GM21825 (cell line): ENCODE data around the gene SCAMP3.
"Not testable (repeated sequence)": the region's sequence is repeated elsewhere in the genome, so short reads cannot be mapped to it uniquely, and the experiment has no call there.

Experiments
- ATAC-seq: cut with Tn5 transposase; IDR thresholded peaks from one replicate; pipeline ENCODE4 v1.9.1; 2021; ENCODE audit warnings: mild to moderate bottlenecking, moderate library complexity; ENCODE audit not compliant: unreplicated experiment

Gene SCAMP3

DNA sequence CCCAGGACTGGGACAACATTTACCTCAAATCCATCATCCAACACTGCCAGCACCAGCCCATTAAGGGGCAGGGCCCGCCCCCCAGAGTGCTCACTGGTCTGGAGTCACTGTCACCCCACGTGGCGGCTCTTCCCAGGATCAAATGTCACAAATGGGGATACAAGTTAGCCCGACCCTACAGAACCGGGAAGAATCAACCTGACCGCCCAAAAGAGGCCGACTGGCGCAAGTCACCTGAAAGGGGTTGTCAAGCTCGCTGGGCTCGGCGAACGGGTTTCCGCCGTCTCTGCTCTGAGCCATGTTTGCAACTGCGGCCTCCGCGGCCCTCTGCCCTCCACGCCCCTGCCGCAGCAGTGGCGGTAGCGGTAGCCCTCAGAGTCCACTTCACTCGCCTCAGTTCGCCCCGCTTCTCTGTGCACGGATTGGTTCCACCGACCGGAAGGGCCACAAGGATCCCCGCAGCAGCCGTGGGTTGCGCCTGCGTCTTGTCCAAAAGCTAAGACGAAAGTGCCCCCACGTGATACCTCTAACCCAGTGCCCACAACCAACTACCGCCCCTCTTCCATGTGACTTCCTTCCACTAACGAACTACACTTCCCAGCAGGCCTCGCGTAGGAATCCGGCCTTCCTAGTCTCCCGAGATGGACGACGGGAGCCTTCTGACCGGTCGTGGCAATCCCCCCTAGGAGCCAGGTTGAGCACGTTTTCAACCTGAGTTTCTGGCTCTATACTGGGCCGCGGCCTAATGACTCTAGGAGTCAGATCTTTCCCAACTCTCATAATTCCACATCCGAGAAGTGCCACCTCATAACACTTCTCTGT lies at the start of gene SCAMP3:
Gene SCAMP3, minus strand, starts transcription at position 509 of the 822 bp plus-strand sequence. Its CDS starts 209 bp downstream, at position 300.
- peak; percentile 82 for ATAC-seq

DNA sequence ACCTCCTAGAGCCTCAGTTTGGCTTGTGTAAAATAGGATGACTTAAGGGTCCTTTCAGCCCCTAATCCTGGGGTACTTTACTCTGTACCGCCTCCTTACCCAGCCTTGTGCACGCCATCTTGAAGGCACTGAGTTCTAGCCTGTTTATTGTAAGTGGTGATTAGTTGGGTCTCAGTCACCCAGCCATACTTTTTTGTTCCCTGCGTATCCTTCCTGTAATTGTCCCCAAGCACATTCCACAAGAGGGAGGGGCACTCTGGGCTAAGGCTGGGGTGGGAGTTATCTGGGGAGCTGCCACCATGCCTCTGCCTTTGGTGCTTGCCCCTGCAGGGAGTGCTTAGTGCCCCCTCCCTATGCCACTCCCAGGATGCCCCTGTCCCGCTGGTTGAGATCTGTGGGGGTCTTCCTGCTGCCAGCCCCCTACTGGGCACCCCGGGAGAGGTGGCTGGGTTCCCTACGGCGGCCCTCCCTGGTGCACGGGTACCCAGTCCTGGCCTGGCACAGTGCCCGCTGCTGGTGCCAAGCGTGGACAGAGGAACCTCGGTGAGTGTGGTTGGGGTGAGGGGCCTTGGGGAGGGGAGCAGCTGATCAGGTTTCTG lies 47.4 kb upstream of the SCAMP3 start:
- no peak for ATAC-seq

DNA sequence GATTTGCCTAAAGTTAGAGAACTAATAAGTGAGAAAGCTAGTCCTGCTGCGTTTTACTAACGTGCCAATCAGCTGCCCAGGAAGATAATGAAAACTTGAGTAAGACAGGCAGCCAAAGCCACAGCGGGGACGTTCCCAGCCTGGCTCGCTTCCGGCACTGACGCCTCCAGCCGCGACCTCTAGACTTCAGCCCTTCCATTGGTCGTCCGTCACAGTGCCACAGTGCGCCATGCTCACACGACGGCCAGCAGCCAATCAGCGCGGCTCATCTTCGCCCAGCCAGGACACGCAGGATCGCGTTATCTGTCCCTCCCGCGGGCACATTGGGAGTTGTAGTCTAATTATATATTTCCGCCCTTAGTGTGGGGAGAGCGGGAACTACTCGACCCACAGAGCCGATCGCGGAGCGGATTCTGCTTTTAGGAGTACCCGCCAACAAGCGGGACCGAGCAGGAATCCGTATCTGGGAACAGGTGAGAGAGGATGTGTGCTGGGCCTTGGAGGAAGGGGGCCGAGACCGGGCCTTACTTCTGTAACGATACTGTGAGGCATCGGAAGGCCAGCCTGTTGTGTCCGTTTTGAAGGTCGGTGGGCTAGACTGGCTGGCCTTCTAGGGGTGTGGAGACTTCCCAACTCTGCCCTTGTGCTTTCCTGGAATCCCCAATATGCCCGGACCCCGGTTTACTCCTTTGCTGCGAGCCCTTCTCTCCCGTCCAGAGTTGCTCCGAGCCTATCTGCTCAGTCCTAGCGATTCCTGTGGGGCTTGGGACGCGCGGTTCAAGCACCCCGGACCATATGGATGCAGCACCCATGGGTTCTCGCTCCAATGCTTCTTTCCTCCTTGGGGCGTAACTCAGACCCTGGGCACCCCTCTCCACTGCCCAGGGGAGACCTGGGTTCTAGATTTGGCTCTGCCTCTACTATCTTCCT lies 46.6 kb upstream of the SCAMP3 start, which contains the start of gene FDPS:
Gene FDPS, plus strand, starts transcription at position 374 of the 930 bp plus-strand sequence. CDS start 924 bp downstream, outside the sequence.
- peak; percentile 92 for ATAC-seq

DNA sequence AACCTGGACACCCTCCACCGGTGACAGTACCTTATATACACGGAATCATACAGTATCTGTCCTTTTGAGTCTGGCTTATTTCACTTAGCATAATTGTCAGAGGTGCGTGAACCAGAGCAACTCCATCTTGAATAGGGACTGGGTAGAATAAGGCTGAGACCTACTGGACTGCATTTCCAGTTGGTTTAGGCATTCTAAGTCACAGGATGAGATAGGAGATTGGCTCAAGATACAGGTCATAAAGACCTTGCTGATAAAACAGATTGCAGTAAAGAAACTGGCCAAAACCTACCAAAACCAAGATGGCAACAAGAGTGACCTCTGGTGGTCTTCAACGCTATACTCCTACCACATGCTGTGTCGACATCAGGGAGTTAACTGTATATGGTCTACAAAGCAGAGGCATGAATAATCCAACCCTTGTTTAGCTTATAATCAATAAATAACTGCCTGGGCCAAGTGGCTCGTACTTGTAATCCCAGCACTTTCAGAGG lies 45.1 kb upstream of the SCAMP3 start:
- ATAC-seq, result no peak

DNA sequence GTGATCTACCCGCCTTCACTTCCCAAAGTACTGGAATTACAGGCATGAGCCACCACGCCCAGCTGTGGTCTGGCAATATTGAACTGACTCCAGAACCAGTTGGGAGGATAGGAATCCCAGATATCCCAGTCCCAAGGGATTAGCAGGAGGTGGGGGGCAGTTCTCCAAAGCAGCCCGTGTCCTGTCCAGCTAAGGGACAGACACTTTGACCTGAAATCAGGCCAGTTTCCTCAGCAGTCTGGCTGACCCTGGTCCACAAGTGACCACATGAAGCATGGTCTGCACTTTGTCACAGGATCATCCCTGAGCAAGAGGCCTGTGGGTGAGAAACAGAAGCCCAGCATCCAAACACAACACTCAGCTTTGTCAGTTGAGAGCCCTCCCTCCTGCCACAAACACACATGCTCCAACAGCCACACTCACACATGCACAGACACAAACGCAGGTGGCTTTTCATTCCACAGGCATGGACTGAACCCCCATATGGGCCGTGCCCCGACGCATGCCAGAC lies 43.8 kb upstream of the SCAMP3 start:
- no peak for ATAC-seq

DNA sequence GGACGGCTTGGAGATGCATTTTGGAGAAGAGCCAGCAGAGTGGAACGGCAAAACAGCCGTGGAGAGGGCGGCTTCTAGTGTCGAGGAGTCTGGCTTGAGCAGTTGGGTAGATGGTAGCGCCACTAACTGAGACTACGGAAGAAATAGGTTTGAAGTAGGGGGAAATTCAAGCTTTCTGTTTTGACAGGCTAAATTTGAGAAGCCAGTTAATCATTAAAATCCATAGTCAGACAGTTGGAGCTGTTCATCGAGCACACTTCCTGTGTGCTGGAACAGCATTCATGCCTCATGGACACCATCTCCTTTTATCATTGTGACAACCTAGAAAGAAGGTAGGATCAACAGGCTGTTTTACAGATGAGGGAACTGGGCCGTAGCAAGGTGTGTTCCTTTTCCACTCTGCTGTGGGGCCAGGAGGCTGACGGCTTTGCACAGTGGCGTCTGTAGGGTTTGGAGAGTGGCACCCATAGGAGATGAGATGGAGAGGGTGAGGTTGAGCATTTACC lies 42.5 kb upstream of the SCAMP3 start:
- ATAC-seq, result no peak

DNA sequence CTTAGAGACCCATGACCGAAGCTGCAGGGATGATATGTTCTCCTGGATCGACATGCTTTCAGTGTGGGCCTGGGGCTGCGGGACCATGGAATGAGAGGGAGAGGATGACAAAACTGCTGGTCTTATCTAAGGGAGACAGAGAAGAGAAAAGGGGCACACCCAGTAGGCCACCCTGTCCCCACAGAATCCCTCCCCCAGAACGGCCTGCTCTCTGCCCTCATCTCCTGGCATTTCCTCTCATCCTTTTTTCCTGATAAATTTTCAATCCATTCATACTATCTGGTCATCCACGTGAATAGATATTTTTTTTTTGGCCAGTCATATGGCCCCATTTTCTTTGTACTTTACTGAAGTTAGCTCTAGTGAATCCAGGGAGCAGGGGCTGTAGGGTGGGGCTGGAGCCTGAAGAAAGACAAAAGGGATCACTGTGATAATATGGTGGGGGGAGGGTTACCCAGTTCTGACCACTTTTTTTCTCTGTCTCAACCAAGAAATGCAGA lies 39.2 kb upstream of the SCAMP3 start, which contains the start of gene PKLR:
Gene PKLR, minus strand, starts transcription at position 97 of the 500 bp plus-strand sequence. Its CDS starts 43 bp downstream, at position 54.
- no peak for ATAC-seq

DNA sequence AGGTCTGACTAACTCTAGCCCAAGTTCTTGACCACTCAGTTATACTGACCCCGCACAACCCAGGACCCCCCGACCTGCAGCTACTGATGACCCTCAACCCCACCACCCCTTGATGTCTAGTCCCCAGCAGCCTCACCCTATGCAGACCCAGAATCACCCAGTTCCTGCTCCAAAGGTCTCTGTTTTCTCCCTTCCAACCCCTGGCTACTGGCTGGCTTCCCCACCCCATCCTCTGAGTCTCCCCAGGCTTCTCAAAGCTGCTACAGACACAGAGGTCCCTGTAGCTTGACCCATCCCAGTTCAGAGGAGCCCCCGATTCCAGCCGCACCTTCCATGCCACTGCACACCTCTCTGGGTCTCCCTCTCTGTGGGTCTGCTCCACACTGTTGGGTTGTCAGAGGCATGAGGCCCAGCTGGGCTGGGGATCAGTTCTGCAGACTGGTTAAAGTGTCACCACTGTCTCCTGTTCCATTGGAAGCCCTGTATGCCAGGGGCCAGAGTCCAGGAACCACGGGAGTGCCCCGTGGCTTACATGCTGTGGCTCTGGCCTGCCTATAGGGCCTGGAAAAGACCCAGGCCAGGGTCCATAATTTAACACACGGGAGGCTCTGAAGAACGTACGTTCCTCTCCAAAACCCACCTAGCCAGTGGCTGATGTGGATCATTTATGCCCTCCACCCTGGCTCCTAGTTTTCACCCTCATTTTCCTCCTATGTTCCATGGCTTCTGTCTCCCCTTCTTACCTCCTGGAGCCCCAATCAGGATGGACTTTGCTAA lies 38.6 kb upstream of the SCAMP3 start:
- no peak for ATAC-seq

DNA sequence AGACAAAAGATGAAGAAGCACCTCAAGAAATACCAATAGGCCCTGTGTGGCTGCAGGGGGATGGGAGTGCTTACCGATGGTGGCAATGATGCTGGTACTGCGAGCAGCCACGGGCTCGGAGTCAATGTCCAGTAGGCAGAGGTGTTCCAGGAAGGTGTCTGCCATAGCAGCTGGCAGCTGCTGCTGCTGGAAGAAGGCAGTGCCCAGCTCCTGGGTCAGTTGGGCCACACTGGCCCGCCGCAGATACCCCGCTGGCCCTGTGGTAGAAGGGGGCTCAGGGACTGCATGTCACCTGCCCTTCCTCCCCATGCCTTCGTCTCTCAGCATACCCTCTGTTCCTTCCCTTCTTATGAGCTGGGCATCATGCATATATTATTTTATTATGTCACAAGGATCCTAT lies 37.9 kb upstream of the SCAMP3 start:
- no peak for ATAC-seq

DNA sequence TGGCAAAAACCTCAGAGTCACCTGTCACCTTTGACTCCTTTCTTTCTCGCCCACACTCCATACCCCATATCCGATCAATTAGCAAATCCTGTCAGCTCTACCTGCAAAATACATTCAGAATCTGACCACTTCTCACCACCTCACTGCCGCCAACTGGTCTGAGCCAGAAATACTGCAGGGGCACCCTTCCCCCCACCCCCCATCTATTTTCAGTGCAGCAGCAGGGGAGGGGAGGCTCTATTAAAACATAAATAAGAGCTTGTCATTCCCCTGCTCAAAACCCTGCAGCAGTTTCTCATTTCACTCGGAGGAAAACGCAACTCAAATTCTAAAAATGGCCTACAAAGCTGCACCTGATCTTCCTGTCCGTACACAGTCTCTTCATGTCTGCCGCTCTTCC lies 35.2 kb upstream of the SCAMP3 start:
- ATAC-seq, result no peak

DNA sequence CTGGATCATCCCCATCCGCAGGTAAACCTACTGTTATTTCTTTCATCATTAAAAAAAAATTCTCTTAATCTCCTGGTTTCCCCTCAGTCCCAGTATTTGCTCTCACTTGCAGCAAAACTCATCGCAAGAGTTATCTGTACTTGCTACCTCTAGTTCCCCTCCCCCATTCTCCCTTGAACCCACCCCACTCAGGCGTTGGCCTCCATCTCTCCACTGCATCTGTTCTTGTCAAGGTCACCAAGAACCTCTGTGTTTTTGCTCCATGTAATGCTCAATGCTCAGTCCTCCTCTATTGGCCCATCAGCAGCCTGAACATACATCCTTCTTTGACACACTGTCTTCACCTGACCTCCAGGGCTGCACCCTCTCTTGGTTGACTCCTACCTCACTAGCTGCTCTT lies 34.5 kb upstream of the SCAMP3 start:
- ATAC-seq, result no peak

DNA sequence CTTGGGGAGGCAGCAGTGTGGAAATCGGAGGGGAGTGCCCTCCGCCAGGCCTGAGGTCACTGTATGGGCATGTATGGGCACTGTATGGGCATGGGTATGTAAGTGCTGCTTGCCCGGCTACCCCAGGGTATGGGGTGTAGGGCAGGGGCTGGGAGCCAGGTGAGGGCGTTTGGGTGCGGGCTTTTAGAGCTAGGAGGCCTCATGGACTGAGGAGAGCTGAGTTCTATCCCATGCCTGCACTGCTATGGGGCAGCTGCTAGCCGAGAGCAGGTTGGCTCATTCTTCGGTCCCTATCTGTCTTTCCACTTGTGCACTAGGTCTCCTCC lies 33.7 kb upstream of the SCAMP3 start:
- no peak for ATAC-seq

DNA sequence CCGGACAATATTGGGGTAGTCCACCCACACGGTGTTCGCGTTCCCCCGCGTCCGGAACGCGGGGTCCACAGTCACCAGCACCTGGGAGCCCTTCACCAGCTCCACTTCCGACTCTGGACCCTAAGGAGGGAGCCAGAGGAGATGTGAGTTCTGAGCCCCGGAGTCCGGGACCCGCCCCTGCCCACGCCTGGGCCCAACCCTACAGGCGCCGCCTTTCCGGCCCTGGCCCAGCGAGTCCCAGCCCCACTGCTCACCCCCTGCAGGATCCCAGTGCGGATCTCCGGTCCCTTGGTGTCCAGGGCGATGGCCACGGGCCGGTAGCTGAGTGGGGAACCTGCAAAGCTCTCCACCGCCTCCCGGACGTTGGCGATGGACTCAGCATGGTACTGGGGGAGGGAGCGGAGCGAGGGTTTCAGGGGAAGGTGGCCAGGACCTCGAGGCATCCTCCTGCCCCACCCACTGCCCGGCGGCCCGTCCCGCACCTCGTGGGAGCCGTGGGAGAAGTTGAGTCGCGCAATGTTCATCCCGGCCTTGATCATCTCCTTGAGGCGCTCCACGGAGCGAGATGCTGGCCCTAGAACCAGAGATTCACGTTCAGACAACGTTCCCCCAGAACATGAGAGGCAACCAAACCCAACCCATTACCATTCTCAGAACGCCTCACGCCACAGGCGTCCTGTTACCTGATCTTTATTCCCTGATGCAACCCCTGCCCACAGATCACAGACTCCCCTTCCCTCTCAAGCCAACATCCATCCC lies 33.2 kb upstream of the SCAMP3 start:
- ATAC-seq, result no peak

DNA sequence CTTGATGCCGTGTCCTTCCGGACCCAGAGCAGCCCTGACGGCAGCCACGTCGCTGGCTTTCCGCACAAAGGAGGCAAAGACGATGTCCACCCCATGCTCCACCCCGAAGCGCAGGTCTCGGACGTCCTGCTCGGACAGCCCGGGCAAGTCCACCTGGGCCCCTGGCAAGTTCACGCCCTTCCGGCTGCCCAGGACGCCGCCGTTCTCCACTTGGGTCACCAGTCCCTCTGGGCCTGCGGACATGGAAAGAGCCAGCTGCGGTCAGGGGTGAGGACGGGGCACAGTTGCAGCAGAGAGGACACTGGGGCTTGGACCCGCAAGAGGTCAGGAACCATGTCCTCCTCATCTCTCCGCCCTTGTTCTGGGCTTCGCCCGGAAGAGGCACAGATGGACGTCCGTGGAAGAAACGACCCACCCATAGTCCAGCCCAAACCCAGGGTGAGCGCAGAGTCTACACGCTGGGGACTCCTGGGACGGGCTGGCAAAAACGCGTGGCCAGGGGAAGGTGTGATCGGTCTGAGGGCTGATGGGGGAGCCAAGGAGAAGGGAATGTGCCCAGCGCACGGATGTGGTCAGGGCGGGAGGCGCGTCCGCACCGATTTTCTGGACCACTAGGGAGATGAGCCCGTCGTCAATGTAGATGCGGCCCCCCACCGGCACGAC lies 32.5 kb upstream of the SCAMP3 start:
- ATAC-seq, result no peak

DNA sequence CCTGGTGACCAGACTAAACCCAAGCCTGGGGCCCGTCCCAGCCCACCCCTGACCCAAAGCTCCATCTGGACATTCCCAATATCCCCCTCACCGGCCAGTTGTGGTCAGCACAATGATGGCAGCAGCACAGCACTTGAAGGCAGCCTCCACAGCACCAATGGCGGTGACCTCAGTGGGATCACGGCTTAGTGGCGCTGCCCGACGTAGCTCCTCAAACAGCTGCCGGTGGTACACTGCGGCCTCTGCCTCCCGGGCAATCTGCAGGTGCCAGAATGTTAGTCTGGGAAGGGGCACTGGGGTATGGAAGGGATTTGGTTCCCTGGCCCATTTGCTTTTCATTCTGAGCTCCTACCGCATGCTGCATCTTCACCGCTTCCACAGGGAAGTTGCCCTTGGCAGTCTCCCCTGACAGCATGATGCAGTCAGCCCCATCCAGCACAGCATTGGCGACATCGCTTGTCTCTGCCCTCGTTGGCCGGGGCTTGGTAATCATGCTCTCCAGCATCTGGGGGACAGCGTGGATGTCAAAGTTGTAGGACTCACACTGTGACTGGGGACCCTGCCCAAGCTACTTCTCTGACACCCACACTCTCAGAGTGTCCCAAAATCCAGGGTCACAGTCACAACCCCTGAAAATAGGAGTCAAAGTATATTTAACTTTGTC lies 31.1 kb upstream of the SCAMP3 start:
- ATAC-seq, result no peak

DNA sequence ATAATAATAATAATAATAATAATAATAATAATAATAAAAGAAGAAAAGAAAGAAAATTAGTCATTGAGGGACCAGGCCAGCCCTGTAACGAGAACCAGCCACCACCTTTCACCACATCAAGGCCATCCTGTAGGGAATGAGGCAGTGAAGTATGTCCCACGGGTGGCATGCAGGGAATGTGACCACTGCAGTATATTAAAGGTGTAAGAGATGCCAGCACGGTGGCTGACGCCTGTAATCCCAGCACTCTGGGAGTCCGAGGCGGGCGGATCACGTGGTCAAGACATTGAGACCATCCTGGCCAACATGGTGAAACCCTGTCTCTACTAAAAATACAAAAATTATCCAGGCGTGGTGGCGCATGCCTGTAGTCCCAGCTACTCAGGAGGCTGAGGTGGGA lies 28.8 kb upstream of the SCAMP3 start:
- ATAC-seq, result not testable (repeated sequence)

DNA sequence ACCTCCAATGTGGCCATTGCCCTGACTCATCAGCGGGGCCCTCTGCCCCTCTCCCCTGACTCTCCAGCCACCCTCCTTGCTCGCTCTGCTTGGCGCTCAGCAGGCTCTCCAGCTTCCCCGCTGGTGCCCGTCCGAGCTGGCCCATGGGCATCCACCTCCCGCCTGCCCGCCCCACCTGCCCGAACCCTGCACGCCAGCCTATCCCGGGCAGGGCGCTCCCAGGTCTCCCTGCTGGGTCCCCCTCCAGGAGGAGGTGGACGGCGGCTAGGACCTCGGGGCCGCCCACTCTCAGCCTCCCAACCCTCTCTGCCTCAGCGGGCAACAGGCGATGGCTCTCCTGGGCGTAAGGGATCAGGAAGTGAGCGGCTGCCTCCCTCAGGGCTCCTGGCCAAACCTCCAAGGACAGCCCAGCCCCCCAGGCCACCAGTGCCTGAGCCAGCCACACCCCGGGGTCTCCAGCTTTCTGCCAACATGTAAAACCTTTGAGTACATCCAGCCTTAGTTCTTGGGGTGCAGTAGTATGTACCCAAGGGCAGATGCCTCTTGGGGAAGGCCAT lies 25.9 kb upstream of the SCAMP3 start:
- ATAC-seq, result no peak

DNA sequence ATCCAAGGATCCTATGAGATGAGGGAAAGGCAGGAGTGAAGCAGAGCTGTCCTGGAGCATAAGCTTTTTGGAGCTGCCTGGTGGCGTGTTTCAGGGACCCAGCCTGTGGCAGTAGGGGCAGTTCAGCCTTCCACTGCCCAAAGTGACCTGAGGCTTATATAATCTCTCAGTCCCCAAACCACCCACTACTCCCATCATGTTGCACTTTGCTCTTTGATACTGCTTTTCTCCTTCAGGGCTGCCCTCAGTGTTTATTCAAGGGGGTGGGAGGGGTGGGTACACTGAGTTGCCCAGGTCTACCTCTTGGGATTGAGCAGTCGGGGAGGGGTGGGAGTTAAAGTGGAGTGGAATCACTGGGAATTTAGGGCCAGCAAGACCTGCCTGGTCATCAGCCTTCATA lies 24.4 kb upstream of the SCAMP3 start:
- no peak for ATAC-seq
